Islet of Langerhans (tissue), 1 donor: ENCODE data around the gene MINPP1.

ENCODE experiments used
- FAIRE-seq: peaks from one replicate; lab custom pipeline; 2011; peaks lifted over from hg19 to GRCh38; lab: Jason Lieb, UNC

The MINPP1 gene

GRCh38 chr10:87519582-87519981 lies 14.9 kb downstream of the MINPP1 start:
- FAIRE-seq, result no peak

DNA sequence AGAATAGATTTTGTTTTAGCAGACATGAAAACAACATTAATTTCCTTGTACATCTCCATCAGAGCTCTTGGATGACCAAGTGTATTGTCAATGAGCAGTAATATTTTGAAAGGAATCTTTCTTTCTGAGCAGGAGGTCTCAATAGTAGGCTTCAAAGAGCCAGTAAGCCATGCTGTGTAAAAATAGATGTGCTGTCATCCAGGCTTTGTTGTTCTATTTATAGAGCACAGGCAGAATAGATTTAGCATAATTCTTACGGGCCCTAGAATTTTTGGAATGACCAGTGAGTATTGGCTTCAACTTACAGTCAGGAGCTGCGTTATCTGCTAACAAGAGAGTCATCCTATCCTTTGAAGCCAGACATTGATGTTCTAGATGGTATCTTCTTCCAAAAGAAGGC lies 19.0 kb downstream of the MINPP1 start:
- FAIRE-seq, result no peak

- no peak for FAIRE-seq
These were observed 19.6 kb downstream of the MINPP1 start for GRCh38 chr10:87524296-87524695.

DNA sequence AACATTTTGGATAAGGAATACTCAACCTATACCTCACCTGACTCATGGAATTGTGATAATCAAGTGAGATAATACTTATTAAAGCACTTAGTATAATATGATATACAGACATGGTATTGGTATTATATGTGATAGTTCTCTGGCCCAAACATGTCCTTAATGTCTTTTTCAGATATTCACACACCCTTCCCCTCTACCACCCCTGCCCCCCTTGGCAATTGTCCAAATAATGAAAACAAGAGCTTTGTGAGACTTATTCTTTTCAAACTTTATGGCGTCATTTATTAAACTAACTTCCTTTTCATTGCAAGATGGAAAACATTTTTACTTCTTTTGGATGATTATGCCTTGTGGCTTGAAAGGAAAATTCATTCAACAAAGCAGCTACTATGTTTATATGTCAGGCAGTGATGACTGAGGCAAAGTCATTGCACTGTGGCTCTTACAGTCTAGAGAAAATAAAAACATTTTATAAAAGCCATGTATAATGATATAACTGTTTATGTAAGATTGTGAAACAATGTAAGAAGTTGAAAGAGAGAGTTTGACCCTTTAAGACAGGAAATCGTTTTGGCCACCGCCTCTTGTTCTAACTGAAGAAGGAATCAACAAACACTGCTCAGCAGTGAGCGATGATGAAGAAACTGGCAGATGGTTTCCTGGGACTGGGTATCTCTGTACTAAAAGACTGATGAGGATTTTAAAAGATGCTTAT lies 27.4 kb downstream of the MINPP1 start:
- no peak for FAIRE-seq

GRCh38 chr10:87532696-87533095 lies 28.0 kb downstream of the MINPP1 start:
- peak; percentile 75 for FAIRE-seq

GRCh38 chr10:87534173-87534858 lies 29.6 kb downstream of the MINPP1 start:
- no peak for FAIRE-seq

GRCh38 chr10:87538092-87539015 lies 33.7 kb downstream of the MINPP1 start:
- FAIRE-seq, result peak; percentile 47

GRCh38 chr10:87541114-87541513 lies 36.4 kb downstream of the MINPP1 start:
- FAIRE-seq, result peak; percentile 64

DNA sequence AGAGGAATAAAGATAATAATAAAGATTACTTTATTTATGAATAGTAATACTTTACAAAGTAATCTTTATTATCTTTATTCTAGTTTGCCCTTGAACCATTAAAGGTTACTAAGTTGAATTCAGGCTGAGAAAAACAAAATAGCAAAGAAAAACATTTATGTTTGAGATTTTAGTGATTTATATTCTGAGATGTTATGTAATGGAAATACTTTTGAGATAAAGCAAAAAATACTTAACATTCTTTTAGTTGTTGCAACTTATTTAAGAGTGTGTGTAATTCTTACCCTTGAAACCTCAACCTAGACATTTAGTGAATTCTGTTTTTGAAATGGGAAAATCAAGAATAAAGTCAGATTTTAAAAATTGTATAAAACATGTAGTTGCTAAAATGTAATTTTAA lies 40.0 kb downstream of the MINPP1 start:
- FAIRE-seq, result peak; percentile 83

DNA sequence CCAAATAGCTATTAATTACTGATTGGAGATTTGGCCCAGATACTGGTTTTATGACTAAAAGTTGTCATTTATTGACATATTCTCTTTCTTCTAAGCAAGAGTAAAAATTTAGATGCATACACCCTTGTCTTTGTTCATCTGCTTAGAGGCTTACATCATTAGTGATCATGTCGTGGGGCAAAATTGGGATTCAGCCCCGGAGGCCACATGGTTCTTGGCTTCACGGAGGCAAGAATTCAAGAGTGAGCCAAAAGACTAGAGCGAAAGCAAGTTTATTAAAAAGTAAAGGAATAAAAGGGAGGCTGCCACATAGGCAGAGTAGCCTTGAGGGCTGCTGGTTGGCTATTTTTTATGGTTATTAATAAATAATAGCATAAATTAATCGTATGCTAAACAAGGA lies 41.1 kb downstream of the MINPP1 start:
- no peak for FAIRE-seq

- no peak for FAIRE-seq
These were observed 41.5 kb downstream of the MINPP1 start for GRCh38 chr10:87546210-87546609.

GRCh38 chr10:87546971-87547413 lies 42.3 kb downstream of the MINPP1 start:
- no peak for FAIRE-seq

DNA sequence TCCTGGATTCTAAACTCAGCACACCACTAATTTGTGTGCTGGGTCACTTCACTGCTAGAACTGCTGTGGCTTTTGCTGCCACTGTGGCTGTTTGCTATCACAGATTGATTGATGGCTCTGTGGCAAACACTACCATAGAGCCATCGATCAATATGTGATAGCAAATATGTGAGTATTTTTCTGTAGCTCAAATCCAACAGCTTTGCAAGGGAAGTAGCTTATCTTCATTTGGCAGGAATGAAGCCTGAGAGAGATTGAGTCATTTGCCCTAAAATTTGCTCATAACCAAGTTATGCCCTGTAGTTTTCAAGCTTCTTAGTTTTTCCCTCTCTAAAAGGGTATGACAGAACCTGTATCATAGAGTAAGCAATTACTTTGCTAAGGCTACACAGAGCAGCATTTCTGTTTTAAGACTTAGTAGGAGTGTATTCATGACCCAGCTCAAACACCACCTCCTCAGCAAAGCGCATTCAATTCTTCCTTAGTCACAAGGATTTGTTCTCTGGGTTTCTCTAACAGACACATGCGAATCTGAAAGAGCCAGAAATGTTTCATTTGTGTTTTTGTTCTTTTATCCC lies 43.1 kb downstream of the MINPP1 start:
- no peak for FAIRE-seq

- no peak for FAIRE-seq
These were observed 46.0 kb downstream of the MINPP1 start for GRCh38 chr10:87550741-87551140.

DNA sequence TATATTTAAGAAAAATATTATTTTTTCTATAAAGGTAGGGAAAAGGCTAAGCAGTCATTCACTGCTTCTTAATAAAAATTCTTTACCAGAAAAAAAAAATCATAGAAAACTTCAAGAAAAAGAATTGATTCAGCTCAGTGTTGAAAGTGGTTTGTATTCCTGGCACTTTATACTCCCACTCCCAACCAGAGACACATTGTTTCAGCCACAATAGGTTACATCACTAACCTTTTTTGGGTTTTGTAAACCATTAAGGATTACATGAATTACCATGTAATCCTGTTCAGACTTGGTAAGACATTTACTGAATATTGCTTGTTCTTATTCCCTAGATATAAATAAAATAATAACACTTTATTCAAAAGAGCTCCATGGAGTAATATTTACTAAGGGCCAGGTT lies 46.6 kb downstream of the MINPP1 start:
- no peak for FAIRE-seq

- FAIRE-seq, result no peak
These were observed 47.7 kb downstream of the MINPP1 start for GRCh38 chr10:87552248-87552929.

- no peak for FAIRE-seq
These were observed 52.7 kb downstream of the MINPP1 start for GRCh38 chr10:87557409-87557808.

DNA sequence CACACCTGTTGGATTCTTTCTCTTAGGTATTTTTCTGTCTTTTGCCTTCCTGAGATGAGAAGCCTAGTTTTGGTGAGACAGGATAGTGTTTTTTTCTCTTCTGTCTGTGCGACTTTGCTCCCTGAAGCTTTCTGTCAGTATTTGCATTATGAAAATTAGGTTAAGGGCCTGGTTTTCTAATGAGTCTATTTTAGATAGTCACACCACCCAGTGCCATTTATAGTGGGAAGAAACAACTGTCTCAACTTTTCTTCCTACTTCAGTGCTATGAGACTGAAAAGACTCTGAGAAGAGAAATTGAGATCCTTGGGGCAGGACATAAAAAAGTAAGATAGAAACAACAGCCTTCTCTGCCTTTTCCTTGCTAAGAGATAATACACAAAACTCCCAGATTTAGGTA lies 53.6 kb downstream of the MINPP1 start:
- FAIRE-seq, result no peak

GRCh38 chr10:87559392-87559791 lies 54.7 kb downstream of the MINPP1 start:
- no peak for FAIRE-seq

DNA sequence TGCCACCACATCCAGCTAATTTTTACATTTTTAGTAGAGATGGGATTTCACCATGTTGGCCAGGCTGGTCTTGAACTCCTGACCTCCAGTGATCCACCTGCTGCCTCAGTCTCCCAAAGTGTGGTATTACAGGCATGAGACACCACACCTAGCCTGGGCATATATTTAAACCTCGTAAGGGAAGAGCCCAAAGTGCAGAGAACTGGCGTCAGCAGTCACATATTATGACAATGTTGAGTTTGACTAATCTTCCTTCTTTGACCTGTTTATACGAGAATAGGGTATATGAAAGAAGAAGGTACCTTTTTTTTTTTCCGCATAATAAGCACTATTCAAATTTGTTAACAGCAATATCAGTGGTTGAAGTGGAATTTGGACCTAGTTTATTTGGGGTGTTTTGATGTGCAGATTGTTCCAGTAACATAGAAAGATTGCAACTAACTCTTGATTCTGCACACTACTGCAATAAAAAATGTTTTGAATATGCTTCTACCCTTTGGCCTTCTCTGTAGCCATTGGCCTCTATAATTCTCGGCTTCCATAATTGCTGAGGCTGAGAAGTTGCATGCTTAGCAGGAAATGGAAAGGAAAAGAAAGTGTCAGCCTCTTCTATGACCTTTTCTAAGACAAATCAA lies 55.9 kb downstream of the MINPP1 start:
- no peak for FAIRE-seq

- FAIRE-seq, result no peak
These were observed 58.1 kb downstream of the MINPP1 start for GRCh38 chr10:87562750-87563149.
